PC-3 (cell line): Measurements from ENCODE around the gene LSM3. TPM values are rescaled to one million over a fixed set of nuclear protein-coding genes. Genes with fewer than 3 reads are reported as not detected.

Experiments
- ATAC-seq: fragments of 200-7000 bp; cut with Tn5 transposase; 2 replicates; pipeline ENCODE4 v1.9.1; 2020; ENCODE audit warnings: mild to moderate bottlenecking, moderate library complexity
- BruUV-seq: library from RNA; stranded (reverse); fragments of 400-500 nt; replicated peaks from 2 replicates; lab custom pipeline; 2021; lab: Mats Ljungman, UMichigan
- CTCF ChIA-PET: fragments of 300-600 bp; sonication (Branson Sonifier 250); formaldehyde crosslinking; loops from one replicate; lab custom pipeline; 2022; ENCODE audit warnings: antibody characterized with exemption; lab: Charles Lee
- POLR2A ChIA-PET: fragments of 300-600 bp; sonication (Branson Sonifier 250); formaldehyde crosslinking; loops from one replicate; lab custom pipeline; 2022; ENCODE audit warnings: antibody characterized with exemption; ENCODE audit not compliant: unreplicated experiment; lab: Charles Lee
- DNase-seq: peaks from one replicate; pipeline ENCODE4 v3.0.0-alpha.2; 2015
- H2AFZ ChIP-seq: fragments of 300-600 bp; sonication (generic); 2 replicates; pipeline ENCODE4 v1.6.0; 2016; ENCODE audit warnings: antibody characterized with exemption, low read length
- H3F3A ChIP-seq: fragments of 300-600 bp; sonication (generic); one replicate; pipeline ENCODE4 v1.6.0; 2017; ENCODE audit warnings: antibody characterized with exemption, low read length, control low read depth, mild to moderate bottlenecking; ENCODE audit not compliant: unreplicated experiment
- H3K27ac ChIP-seq: fragments of 300-600 bp; sonication (generic); 2 replicates; pipeline ENCODE4 v1.5.1; 2016; ENCODE audit warnings: mild to moderate bottlenecking, low read length
- H3K27me3 ChIP-seq: fragments of 300-600 bp; sonication (generic); 2 replicates; pipeline ENCODE4 v1.6.1; 2016; ENCODE audit warnings: low read length, mixed read lengths
- H3K36me3 ChIP-seq: fragments of 300-600 bp; sonication (generic); 2 replicates; pipeline ENCODE4 v1.6.1; 2016; ENCODE audit warnings: low read depth, mixed run types, low read length, mixed read lengths
- H3K4me1 ChIP-seq: fragments of 300-600 bp; sonication (generic); 2 replicates; pipeline ENCODE4 v1.5.1; 2016; ENCODE audit warnings: low read length; ENCODE audit not compliant: insufficient read depth
- H3K4me2 ChIP-seq: fragments of 300-600 bp; sonication (generic); 2 replicates; pipeline ENCODE4 v1.6.0; 2016; ENCODE audit warnings: low read length
- H3K4me3 ChIP-seq: fragments of 300-600 bp; sonication (generic); 2 replicates; pipeline ENCODE4 v1.5.1; 2016; ENCODE audit warnings: mild to moderate bottlenecking, low read length, mixed read lengths
- H3K79me2 ChIP-seq: fragments of 300-600 bp; sonication (generic); 2 replicates; pipeline ENCODE4 v1.6.1; 2017; ENCODE audit warnings: low read length, mixed read lengths
- H3K9ac ChIP-seq: fragments of 300-600 bp; sonication (generic); 2 replicates; pipeline ENCODE4 v1.6.0; 2016; ENCODE audit warnings: mild to moderate bottlenecking, low read length
- H3K9me2 ChIP-seq: fragments of 300-600 bp; sonication (generic); replicated peaks from 2 replicates; pipeline ENCODE4 v1.6.1; 2016; ENCODE audit warnings: mixed run types, low read length, mixed read lengths
- H3K9me3 ChIP-seq: fragments of 300-600 bp; sonication (generic); 2 replicates; pipeline ENCODE4 v1.6.1; 2016; ENCODE audit warnings: low read length, mixed read lengths
- H4K20me1 ChIP-seq: fragments of 300-600 bp; sonication (generic); 2 replicates; pipeline ENCODE4 v1.6.1; 2016; ENCODE audit warnings: low read length, mixed read lengths
- CTCF ChIP-seq: fragments of 300-600 bp; sonication (generic); conservative IDR thresholded peaks from 2 replicates; pipeline ENCODE4 v1.5.1; 2017; ENCODE audit warnings: antibody characterized with exemption, low read depth, mild to moderate bottlenecking, low read length
- EZH2 ChIP-seq: fragments of 300-600 bp; sonication (generic); IDR thresholded peaks from one replicate; pipeline ENCODE4 v1.6.1; 2017; ENCODE audit warnings: antibody characterized with exemption, mild to moderate bottlenecking, low read length; ENCODE audit not compliant: unreplicated experiment
- EZH2phosphoT487 ChIP-seq: fragments of 300-600 bp; sonication (generic); IDR thresholded peaks from 2 replicates; pipeline ENCODE4 v1.6.1; 2018; ENCODE audit warnings: mild to moderate bottlenecking, antibody characterized with exemption, low read length, borderline replicate concordance
- intact Hi-C: fragments of 100-400 bp; cut with micrococcal nuclease; formaldehyde crosslinking; loops from 2 replicates; pipeline ENCODE4 v1.9.0; 2023
- total RNA-seq: library from RNA; depleted of rRNA; stranded (reverse); fragments of >200 nt; gene quantifications from 2 replicates; pipeline ENCODE4 v1.2.3, GENCODE V29; 2014

The LSM3 gene
- total RNA-seq, 1 experiment from 2014 or later = 27.2 TPM

- no peak for DNase-seq
- BruUV-seq = no TSS peak
- Histone ChIP-seq H3K36me3 (peaks cover 64% of the 10 kb centered on the region), H3K4me1 (peaks cover 12% of the 10 kb centered on the region; the same call in 1 of the 2 replicates), H3K4me2 (no peak overlapping the region), H3K27ac (no peak overlapping the region), H4K20me1 (0 out of 2 replicates have a peak, but pooled peaks cover 4% of the 10 kb centered on the region), H2AFZ (no peak overlapping the region), H3K9me3 (no peaks in the 10 kb centered on the region), H3K9me2 (no peaks in the 10 kb centered on the region), H3K79me2 (peaks cover 12% of the 10 kb centered on the region), H3K9ac (no peak overlapping the region), H3K4me3 (no peak overlapping the region), H3K27me3 (no peaks in the 10 kb centered on the region), H3F3A (no peaks in the 10 kb centered on the region)
- peak; percentile 11; the same call in 1 of the 2 replicates for ATAC-seq
- intact Hi-C loops = no loop called here
- TF ChIP-seq CTCF (no peak), EZH2 (no peak), EZH2phosphoT487 (no peak)
- CTCF ChIA-PET = no interaction called here
- POLR2A ChIA-PET = interaction anchor here (0.7 to 0.9 kb wide), 2 partner anchors 9 to 16 kb away, joined by 3 to 4 read pairs; partner anchors contain the start of genes LSM3 and XPC
These were observed 8.7 kb upstream of the LSM3 start for GRCh38 chr3:14169871-14170270.

GRCh38 chr3:14170531-14171159 lies 8.0 kb upstream of the LSM3 start:
- no peak overlapping the region for H3K27ac ChIP-seq

More at GRCh38 chr3:14170531-14171159, 8.0 kb upstream of the LSM3 start:
- Histone ChIP-seq H3K4me1 (peaks cover 15% of the 10 kb centered on the region; the same call in 1 of the 2 replicates), H2AFZ (no peak overlapping the region), H4K20me1 (0 out of 2 replicates have a peak, but pooled peaks cover 7% of the 10 kb centered on the region), H3K9me2 (no peaks in the 10 kb centered on the region), H3F3A (no peaks in the 10 kb centered on the region), H3K9ac (no peak overlapping the region), H3K27me3 (no peaks in the 10 kb centered on the region), H3K4me3 (no peak overlapping the region), H3K4me2 (no peak overlapping the region), H3K79me2 (peaks cover 20% of the 10 kb centered on the region), H3K36me3 (peaks cover 60% of the 10 kb centered on the region), H3K9me3 (no peaks in the 10 kb centered on the region)
- DNase-seq (peak; percentile 53), ATAC-seq (peak; percentile 85)
- TSS peak; percentile 14 for BruUV-seq
- TF ChIP-seq EZH2phosphoT487 = no peak
- TF ChIP-seq CTCF = no peak
- TF ChIP-seq EZH2 = no peak
- ChIA-PET CTCF (interaction anchor here (0.6 kb wide), 1 partner anchor 25 kb away, joined by 3 read pairs; no protein-coding TSS in a partner anchor), POLR2A (interaction anchor here (0.9 kb wide), 1 partner anchor 8 kb away, joined by 3 read pairs; the partner anchor contains the start of genes LSM3 and XPC)
- intact Hi-C loops = loop anchor here (1.0 kb wide), 1 partner anchor 26 kb away; no protein-coding TSS in a partner anchor
